HFFc6 (cell line): ENCODE results near the gene FBXW8. TPM values are rescaled to one million over a fixed set of nuclear protein-coding genes. Genes with fewer than 3 reads are reported as not detected.

Experiments used
- DNase-seq: peaks from one replicate; pipeline ENCODE4 v3.0.0-alpha.2; 2018
- H3K27ac Mint-ChIP-seq: 2 replicates; pipeline ENCODE4 v1.8.0; 2020; ENCODE audit warnings: mild to moderate bottlenecking, mixed read lengths
- H3K27me3 Mint-ChIP-seq: 2 replicates; pipeline ENCODE4 v1.8.0; 2021; ENCODE audit warnings: mild to moderate bottlenecking, moderate library complexity, mixed read lengths; ENCODE audit not compliant: insufficient read depth
- H3K36me3 Mint-ChIP-seq: 2 replicates; pipeline ENCODE4 v1.8.0; 2021; ENCODE audit warnings: low read depth, mixed read lengths
- H3K4me1 Mint-ChIP-seq: 2 replicates; pipeline ENCODE4 v1.8.0; 2020; ENCODE audit warnings: low read depth, mixed read lengths
- H3K4me3 Mint-ChIP-seq: 2 replicates; pipeline ENCODE4 v1.8.0; 2020; ENCODE audit warnings: mild to moderate bottlenecking, moderate library complexity, mixed read lengths
- H3K9me3 Mint-ChIP-seq: 2 replicates; pipeline ENCODE4 v1.8.0; 2020; ENCODE audit warnings: mild to moderate bottlenecking, mixed read lengths
- CTCF ChIP-seq: fragments of 200-600 bp; sonication (generic); IDR thresholded peaks from 2 replicates; pipeline ENCODE4 v1.5.0; 2021; ENCODE audit warnings: antibody characterized with exemption, mild to moderate bottlenecking
- total RNA-seq, 6 experiments: library from RNA; stranded (reverse); fragmentation: NEBNext Ultra II Directional; extraction: Animal tissue kit (Norgen Biotek cat#: 25700); gene quantifications; 2 replicates in 1 of 6; 3 replicates in 5 of 6; pipeline ENCODE4 v1.2.3, GENCODE V29; 2021

FBXW8 gene
- total RNA-seq, 6 experiments from 2014 or later, result 15.3 to 20.5 (median 18.5) TPM

- Mint-ChIP-seq H3K4me3 (peak overlapping the region; percentile 67), H3K27me3 (peaks cover 36% of the 10 kb centered on the region), H3K36me3 (no peaks in the 10 kb centered on the region), H3K9me3 (no peaks in the 10 kb centered on the region), H3K27ac (no peak overlapping the region), H3K4me1 (peaks cover 32% of the 10 kb centered on the region)
- no peak for DNase-seq
- TF ChIP-seq CTCF, result no peak
Measured at GRCh38 chr12:116881877-116882507, 28.8 kb upstream of the FBXW8 start.

- Mint-ChIP-seq H3K4me3 (no peak overlapping the region; the same call in 1 of the 2 replicates), H3K36me3 (no peaks in the 10 kb centered on the region), H3K9me3 (no peaks in the 10 kb centered on the region), H3K4me1 (peaks cover 32% of the 10 kb centered on the region), H3K27me3 (peaks cover 34% of the 10 kb centered on the region), H3K27ac (no peak overlapping the region)
- DNase-seq, result peak; percentile 48
- TF ChIP-seq CTCF, result peak; percentile 69
Measured at GRCh38 chr12:116882742-116883141, 28.0 kb upstream of the FBXW8 start.

GRCh38 chr12:116884871-116885270 lies 25.9 kb upstream of the FBXW8 start:
- H3K9me3 Mint-ChIP-seq, result no peaks in the 10 kb centered on the region
- DNase-seq, result no peak
- H3K36me3 Mint-ChIP-seq, result no peaks in the 10 kb centered on the region
- no peak overlapping the region for H3K4me3 Mint-ChIP-seq
- H3K27me3 Mint-ChIP-seq, result peaks cover 30% of the 10 kb centered on the region
- peaks cover 21% of the 10 kb centered on the region for H3K4me1 Mint-ChIP-seq
- no peak for TF ChIP-seq CTCF
- H3K27ac Mint-ChIP-seq, result no peak overlapping the region

GRCh38 chr12:116885491-116885890 lies 25.3 kb upstream of the FBXW8 start:
- Mint-ChIP-seq H3K27me3 (peaks cover 23% of the 10 kb centered on the region), H3K36me3 (no peaks in the 10 kb centered on the region), H3K4me1 (peaks cover 15% of the 10 kb centered on the region), H3K9me3 (no peaks in the 10 kb centered on the region), H3K4me3 (no peak overlapping the region), H3K27ac (no peak overlapping the region)
- no peak for TF ChIP-seq CTCF
- DNase-seq, result no peak

- DNase-seq, result no peak
- no peak for TF ChIP-seq CTCF
- no peak overlapping the region for H3K4me3 Mint-ChIP-seq
- no peaks in the 10 kb centered on the region for H3K9me3 Mint-ChIP-seq
- no peak overlapping the region for H3K27ac Mint-ChIP-seq
- no peaks in the 10 kb centered on the region for H3K36me3 Mint-ChIP-seq
- peaks cover 23% of the 10 kb centered on the region for H3K27me3 Mint-ChIP-seq
- H3K4me1 Mint-ChIP-seq, result 0 out of 2 replicates have a peak, but pooled peaks cover 6% of the 10 kb centered on the region
Measured at GRCh38 chr12:116887244-116887643, 23.5 kb upstream of the FBXW8 start.
